NCI-H2029 treated with DMSO at 0.1 percent for 48 hours (cell line): ENCODE results near the gene PRLR.

Experiments
- DNase-seq: peaks from one replicate; lab custom pipeline; 2025; lab: John Stamatoyannopoulos, UW

The PRLR gene

DNA sequence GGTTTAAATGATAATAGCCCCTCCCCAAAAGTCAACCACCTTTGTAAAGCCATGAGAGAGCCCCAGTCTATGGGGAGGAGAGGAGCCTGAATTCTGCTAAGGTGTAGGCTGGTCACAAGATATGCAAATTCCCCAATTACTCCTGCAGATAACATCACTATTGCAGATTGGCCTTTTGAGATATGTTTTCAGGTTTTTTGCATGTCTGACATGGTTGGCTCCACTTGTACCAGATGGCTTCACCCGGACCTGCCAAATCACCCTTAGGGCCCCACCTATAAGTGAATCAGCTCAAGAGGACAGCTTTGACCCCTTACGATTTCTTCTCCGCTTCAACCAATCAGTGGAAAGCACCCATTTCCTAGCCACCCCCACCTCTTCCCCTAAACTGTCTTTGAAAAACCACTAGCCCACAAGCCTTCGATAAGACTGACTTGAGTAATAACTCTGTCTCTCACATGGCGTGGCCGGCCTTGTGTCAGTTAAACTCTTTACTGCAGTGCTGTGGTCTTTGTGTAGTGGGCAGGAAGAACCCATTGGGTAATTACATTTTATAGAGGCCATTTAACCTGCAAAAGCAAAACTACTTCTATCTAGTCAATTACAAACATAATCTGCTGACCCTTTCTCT is 69.7 kb downstream of the PRLR start:
- DNase-seq = no peak

DNA sequence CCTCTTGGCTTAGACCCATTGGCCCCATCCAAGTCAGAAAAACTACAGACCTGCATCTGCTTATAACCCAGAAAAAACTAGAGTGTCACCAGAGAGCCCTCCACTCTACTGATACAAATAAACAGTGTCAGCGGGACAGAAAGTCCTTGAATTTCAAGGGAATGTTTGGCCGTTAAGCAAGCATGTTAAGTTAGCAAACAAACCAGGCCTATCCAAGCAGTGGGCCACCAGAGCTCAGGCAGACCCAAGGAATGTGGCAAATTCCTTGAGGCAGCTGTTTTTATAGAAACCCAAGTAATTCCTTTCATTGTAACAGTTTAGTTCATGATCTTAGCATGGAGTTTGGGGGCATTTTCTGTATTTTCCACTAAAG is 70.9 kb downstream of the PRLR start:
- DNase-seq = no peak

DNA sequence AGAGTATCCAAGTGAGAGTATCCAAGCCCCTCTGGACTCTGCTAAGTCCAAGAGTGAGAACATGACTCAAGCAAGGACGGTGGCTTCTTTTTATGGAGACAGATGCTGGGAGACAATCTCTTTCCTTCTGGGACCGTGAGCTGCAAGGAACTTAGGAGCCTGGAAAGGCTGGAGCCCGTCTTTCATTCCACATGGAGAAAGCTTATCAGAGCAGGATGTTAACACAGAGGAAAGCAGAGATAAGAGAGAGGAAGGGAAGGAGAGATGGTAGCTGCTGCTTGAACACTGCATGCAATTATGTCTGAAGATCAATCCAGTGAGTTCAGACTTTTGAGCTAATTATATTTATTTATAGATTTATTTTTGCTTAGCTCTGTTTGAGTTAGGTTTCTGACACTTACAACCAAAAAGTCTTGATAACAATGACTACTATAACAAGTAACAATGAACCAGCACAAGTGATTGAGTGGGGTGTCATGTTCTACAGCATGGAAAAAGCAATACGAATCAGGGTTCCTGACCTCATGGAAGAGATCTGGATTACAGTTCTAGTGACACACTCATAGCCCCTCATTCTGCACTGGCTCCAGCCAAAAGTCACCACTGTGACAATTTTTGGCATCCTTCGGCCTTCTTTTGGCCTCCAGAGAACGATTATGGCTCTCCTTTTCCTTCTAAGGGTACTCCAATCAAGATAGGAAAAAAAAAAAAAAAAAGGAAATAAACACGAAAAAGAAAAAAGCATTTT is 71.5 kb downstream of the PRLR start:
- no peak for DNase-seq

DNA sequence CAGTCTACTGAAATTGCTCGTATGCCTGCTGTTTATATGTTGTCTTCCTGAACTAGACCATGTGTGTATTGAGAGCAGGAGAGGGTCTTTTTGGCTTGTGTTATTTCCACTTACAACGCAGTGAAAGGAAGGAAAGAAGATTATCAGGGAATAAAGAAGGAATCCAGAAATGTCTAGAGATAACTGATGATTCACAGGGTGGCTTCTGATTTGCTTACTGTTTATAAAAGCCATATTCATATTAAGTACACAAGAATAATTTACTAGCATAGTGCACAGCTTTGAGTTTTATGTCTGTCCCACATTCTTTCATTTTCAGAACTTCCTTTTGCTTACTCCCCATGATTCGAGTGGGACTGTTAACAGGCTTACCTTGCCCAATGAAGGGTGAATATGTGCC is 72.1 kb downstream of the PRLR start:
- DNase-seq = no peak

DNA sequence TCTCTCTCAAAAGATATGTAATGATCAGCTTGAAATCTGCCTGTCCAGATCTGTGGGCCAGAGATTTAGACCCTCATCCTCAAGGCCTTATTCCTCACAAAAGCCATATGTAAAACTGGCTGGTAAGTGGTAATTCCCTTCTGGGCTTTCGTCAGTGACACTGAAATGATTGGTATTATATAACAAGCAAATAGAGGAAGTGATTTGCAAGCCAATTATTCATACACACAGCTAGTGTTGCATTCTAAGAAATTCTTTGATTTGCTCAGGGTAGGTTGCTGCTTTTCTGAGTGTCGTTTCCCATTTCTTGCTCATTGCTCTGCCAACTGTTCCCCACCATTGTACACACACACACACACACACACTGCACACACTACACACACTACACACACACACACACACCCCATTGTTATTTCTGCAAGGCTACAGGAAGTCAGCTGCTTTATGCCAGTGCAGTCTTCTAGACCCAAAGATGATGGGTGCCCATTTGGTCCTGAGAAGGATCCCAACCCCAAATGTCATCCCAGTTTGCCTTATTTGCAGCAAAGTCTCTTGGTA is 76.8 kb downstream of the PRLR start:
- DNase-seq = no peak

DNA sequence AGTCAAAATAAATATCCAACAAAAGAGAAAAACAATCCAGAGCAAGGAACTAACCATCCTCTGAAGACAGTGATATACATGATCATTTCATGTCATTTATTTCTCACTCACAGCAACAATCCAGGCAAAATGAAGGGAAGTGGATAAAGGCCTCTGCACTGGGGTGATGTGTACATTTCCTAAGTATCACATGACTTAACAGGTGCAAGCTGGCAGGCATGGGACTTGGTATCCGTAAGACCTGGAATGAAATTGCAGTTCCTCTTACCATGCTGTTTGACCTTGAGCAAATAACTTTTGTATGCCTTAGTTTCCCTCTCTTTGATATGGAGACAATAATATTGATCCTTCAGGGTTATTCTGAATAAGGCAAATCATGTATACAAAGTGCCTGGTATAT is 77.6 kb downstream of the PRLR start:
- no peak for DNase-seq

DNA sequence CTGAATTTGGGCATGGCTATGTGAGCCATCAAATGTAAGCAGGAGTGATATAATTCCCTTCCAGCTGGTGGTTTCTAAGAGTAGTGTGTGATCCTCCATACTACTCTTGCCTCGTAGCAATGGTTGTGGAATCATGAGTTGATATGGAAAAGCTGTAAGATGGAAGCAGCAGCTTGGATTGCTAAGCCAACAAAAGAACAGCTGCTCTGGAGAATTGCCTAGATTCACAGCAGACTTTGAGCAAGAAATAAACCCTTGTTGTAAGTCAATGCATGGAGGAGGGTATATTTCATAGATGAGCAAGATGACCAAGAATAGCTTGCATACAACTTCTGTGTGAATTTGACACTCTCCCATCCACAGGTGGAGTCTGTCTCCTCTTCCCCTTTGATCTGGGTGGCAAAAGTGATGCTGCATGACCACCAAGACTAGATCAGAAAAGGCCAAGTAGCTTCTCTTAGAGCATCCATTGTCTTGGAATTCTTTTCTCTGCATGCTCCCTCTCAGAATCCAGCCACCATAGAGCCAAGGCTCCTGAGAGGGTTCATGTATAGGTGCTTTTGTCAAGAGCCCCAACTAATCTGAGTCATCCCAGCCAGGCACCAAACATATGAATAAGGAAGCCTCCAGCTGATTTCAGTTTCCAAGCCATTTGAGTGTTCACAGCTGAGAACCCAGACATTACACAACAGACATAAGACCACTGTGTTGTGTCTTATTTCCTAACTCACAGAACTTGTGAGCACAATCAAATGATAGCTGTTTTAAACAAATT is 79.0 kb downstream of the PRLR start:
- no peak for DNase-seq

DNA sequence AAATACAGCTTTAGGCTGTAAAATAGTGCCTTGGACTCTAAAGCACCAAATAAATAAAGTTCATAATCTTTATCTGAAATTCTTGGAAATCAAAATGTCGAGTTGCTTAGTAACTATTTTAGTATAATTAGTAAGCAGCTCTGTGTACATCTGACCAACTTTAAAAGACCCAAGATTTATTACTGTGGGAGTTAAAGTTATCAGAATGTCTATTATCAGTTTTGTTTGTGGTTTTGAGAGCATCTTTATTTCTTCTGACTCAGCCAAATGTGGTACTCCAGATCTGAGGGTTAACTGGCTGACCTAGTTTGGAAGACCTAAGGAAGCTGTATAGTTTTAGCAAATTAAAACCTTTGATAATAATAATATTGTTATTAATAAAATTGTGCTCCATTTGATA is 81.2 kb downstream of the PRLR start:
- no peak for DNase-seq

DNA sequence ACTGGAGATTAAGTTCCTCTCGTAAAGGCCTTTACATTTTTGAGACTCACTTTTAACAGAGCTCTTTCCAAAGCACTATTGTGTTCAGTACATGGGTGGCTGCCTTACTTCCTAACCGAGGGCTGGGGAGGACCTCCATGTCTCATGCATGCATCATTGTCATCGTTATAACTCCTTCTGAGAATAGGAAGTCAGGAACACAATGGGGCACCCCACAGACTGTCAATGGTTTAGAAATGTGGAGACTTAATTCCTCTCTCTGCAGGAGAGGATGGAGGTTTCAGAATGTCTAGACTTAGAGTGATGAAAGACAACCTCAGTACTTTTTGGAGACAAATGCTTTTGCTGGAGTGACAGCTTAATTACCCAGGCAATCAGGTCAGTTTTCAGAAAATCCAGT is 83.9 kb downstream of the PRLR start:
- no peak for DNase-seq

DNA sequence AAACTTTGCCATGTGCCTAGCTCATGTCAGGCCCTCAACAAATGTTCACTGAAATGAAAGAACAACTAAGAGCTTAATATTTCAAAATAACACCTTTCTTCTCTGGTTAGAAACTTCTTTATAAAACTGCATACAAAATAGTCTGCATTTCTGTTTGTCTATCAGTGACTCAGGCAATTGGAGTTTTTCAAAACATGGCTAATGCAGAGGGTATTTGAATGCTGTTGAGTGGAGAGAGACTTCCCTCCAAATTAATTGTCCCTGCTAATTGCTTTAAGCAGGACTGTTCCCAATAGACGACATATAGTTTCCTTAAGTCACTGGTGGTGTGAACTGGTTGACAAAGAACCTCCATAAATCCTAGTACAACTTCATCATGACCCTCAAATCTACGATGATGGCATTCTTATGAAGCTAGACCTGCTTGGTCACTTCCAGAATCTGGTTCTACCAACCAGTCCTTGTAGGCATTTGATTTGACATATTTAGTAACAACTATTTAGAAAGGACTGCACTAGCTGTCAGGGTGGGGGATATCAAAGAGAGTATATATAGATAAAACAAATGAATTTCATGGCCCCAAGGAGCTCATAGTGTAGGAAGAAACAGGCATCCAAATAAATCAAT is 84.5 kb downstream of the PRLR start:
- no peak for DNase-seq

DNA sequence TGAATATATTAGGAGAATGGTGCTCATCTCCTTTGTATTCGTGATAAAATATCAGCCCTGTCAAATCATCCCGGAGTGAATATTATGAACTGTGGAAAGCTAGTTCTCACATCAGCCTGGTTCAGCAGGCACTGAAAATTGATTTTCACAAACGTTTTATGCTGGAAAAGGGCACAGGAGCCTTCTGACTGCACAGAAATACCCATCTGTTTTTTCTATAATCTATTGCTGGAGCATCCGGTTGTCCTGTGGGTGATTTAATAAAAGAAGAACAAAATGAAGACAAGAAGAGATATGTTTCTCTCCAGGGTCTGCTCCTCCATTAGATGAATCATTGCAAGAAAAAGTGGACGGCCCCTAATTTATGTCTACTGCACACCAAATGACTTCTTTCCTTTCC is 85.3 kb downstream of the PRLR start:
- DNase-seq = no peak

DNA sequence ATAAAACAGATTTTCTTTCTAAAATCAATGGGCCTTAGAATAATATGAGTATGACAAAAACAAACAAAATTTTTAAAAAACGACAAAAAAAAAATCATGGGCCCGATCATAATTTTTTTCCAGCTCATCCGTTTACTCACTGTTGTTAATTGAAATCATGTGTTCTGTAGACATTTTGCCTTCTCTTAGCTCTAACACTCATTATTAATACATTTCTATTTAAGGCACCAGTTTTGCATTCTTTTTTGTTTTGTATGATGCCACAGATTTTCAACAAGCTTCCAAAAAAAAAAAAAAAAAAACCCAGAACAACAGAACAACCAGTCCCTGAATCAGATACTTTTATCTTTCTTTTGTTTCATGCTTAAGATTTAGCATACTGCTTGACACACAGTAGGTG is 86.4 kb downstream of the PRLR start:
- no peak for DNase-seq

DNA sequence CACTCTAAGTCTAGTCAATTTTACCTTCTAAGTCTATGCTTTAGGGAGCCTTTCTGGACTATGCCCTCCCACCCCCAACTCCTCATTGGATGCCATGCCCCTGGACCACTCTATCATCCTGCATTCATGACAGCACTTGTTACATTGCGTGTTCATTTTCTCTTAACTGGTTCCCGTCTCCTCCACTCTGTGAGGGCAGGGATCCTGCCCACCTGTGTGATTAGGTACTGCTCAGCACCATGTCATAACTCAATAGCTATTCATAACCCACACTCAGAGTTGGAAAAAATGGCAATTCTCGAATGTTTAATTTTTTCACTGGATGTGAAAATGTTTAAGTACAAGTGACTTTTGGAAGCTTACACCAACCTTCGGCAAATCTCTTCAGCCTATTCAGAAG is 88.5 kb downstream of the PRLR start:
- DNase-seq = no peak

DNA sequence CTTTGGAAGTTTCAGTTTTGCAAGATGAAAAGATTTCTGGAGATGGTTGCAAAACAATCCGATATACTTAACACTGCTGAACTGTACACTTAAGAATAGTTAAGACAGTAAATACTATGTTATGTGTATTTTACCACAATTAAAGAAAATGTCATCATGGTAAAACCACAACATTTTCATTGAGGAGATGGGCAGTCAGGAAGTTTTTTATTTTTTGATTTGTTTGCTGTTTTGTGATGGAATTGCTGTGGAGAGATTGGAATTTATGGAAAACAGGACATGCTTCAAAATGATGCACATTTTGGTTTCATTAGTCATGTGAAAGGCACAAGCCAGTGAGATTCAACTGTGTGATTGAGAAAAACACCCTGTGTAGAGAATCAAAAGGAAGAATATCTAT is 92.1 kb downstream of the PRLR start:
- no peak for DNase-seq

DNA sequence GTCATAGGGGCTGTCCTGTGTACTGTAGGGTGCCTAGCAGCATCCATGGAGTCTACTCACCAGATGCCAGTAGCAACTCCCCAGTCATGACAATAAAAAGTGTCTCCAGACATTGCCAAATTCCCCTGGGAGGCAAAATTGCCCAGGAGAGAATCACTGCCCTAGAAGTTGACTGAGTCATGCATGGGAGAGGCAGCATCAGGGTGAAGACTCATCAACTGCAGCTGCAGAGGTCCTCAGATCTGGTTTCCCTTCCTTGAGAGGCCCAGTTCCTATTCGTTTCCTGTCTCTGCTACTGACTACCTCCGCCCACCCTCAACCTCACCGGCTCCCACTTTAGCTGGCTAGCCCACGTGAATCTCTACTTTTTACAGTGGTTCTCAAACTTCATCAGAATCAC is 93.9 kb downstream of the PRLR start:
- DNase-seq = no peak

DNA sequence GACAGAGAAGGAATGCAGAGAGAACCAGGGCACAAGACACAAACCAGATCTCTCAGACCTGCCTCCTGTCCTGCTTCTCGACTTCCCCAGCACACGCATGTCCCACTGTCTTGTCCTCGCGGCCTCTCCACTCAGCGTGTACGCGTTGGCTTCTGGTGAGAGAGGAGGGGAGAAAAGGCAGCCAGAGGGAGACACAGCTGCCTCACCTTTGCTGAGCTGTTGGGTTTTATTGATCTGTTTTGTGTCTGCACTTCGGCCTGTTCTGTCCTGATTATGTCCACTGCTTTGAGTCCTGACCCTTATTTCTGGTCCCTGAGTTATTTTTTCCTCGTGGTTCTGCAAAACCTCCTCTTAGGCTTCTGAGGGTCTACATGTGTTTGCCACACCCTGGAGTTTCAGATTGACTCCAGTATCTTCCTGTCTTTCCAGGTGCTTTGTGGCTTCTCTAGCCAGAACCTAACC is 95.0 kb downstream of the PRLR start:
- no peak for DNase-seq

DNA sequence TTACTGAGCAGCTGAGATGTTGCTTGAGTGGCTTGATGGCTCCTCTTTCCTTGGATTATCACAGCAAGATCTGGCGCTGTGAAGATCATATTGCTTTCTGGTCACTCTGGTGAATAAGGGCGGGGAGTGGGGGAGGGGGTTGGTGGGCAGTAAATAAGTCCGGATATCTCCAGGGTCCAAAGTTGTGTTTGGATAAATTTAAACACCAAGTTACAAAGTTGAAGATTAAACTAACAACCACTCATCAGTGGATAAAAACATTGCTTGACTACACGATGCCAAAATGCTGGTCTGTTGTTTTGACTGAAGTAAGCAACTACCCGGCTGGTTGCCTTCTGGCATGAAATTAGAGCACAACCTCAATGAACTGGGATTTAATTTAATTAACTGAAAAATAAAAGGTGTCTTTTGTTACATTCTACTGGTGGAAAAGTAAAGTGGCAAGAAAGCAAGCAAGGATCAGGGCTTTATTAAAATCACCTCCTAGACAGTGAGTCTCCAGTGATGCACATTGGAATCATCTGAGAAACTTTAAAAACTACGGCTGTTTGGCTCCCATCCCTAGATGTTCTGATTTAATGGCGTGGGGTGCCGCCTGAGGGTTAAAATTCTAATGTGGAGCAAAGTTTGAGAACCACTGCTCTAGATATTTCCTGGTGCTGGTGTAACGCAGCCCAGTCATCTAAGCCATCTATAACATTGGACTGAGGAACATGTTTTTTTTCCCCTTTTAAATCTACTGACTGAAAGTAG is 95.8 kb downstream of the PRLR start:
- no peak for DNase-seq

DNA sequence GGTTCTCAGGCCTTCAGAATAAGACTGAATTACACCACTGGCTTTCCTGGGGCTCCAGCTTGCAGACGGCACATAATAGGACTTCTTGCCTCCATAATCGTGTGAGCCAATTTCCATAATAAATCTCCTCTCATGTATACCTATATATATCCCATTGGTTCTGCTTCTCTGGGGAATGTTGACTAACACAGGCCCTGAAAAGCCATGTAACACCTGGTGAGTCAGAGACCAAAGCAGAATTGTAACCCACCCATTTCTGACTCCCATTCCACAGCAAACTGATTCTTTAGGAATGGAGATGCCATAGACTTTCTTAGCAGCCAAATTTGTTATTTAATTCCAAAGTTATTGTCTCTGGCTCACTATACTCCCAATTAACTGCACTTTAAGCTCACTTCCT is 97.1 kb downstream of the PRLR start:
- no peak for DNase-seq

DNA sequence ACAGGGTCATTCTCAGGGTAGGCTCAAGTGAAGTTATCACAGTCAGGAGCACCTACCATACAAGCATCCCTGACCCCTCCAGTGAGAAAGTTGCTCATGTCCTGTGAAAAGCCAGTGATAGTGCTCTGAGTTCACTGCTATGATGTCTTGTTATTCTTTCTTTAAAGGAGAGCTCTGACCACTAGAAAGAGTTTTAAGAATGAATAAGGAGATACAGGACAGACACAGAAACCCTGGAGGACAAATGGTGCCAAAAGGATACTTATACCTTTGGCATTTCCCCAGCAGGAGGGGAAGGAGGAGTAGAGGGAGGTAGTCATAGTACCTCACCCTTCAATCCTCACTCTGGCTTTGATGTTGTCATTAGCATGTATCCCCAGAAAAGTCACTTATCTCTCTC is 98.6 kb downstream of the PRLR start:
- DNase-seq = no peak

DNA sequence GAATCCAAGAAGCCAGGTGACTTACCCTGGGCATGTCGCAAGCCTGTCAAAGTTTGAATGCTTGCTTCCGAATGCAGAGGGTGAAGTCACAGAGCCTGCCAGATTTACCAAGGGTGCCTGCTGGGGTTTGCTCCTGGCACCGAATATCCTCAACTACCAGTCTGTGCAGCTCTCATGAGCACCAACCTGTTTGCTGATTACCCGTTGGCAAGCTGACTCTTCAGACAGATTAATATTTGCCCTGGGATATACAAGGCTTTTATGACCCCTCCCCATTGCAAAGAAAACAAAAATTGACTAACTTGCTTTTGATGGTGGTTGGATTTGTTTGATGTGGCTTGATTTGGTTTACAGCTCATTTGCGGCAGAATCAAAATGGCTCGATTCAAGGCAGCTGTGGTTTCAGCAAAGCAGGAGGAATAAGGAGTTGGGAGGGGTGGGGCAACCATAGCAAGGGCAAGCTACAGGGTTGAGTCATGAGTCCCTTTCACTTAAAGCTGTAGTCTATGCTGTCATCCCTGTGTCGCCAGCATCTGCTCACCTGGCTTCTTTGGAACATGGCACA is 100.3 kb downstream of the PRLR start:
- DNase-seq = no peak

DNA sequence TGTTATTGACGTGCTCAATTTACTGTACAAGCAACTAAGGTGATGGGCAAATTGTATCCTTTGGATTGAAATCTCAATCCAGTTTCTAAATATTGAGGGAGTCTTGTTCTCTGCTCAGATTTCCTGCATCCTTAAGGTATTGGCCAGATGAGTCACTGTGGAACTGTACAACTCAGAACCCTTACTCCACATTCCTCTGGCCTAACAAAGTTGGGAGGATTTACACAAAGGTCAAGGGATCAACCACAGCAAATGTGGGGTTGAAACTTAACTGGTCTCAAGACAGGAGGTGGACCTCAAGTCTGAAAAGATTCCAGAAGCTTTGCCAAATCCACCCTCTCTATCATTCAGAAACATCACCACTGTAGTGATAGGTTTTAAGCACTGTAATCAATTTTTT is 101.0 kb downstream of the PRLR start:
- no peak for DNase-seq
